ENCODE data around the gene ATRNL1.

The ATRNL1 gene

GRCh38 chr10:115665549-115665948, 572.4 kb downstream of the ATRNL1 start:
- Histone ChIP-seq H3K27ac (replicated peaks; ENCODE audit: low read length) (no peak overlapping the region), H3K14ac (ENCODE audit: low read length) (no peak overlapping the region), H2BK15ac (ENCODE audit: low read length) (no peak overlapping the region), H3K4me3 (ENCODE audit: low read length in 2 of 2) (no peak overlapping the region), H3K79me1 (ENCODE audit: low read depth, low read length) (no peaks in the 10 kb centered on the region), H3K9me3 (replicated peaks in 1 of 2; ENCODE audit: control insufficient read depth in 2 of 2, insufficient read depth in 1 of 2, low read depth in 1 of 2, low read length in 2 of 2) (no peaks in the 10 kb centered on the region), H3K23ac (ENCODE audit: low read depth, low read length, poor library complexity) (no peak overlapping the region), H3K9ac (ENCODE audit: low read depth, low read length, poor library complexity) (no peak overlapping the region), H2BK120ac (ENCODE audit: low read depth, low read length) (no peak overlapping the region), H2AK5ac (ENCODE audit: low read depth, low read length) (no peak overlapping the region), H3K4ac (ENCODE audit: low read length) (no peak overlapping the region), H2BK5ac (ENCODE audit: low read length) (no peak overlapping the region), H3K36me3 (replicated peaks in 1 of 2; ENCODE audit: control insufficient read depth in 2 of 2, insufficient read depth in 2 of 2, low read length in 2 of 2) (no peaks in the 10 kb centered on the region), H3K18ac (ENCODE audit: low read length) (no peak overlapping the region), H2BK12ac (ENCODE audit: low read length) (no peak overlapping the region), H2AFZ (ENCODE audit: low read length) (no peak overlapping the region), H3K27me3 (ENCODE audit: control insufficient read depth in 3 of 3, insufficient read depth in 3 of 3, low read depth in 1 of 3, low read length in 3 of 3) (no peaks in the 10 kb centered on the region), H3K4me1 (ENCODE audit: control insufficient read depth in 2 of 2, insufficient read depth in 1 of 2, low read depth in 1 of 2, low read length in 2 of 2) (no peaks in the 10 kb centered on the region), H4K91ac (ENCODE audit: low read depth, low read length, poor library complexity) (no peak overlapping the region), H4K8ac (ENCODE audit: low read depth, low read length) (no peak overlapping the region), H3K4me2 (ENCODE audit: insufficient read depth, low read length, poor library complexity, severe bottlenecking) (no peak overlapping the region)
- WGBS, 2 donors (ENCODE audit: extremely low coverage in 2 of 2, insufficient read length in 2 of 2, insufficient replicate concordance in 1 of 2), result no CpG with 5 or more reads among the region's 2 CpGs
- DNase-seq (ENCODE audit: low spot score), result no peak

GRCh38 chr10:115674496-115674895, 581.3 kb downstream of the ATRNL1 start:
- no peak for DNase-seq (ENCODE audit: low spot score)
- H3K23ac ChIP-seq (ENCODE audit: low read depth, low read length, poor library complexity), result no peak overlapping the region
- H2BK15ac ChIP-seq (ENCODE audit: low read length), result no peak overlapping the region
- no peaks in the 10 kb centered on the region for H3K4me1 ChIP-seq (ENCODE audit: control insufficient read depth in 2 of 2, insufficient read depth in 1 of 2, low read depth in 1 of 2, low read length in 2 of 2)
- H2BK12ac ChIP-seq (ENCODE audit: low read length), result no peak overlapping the region
- H3K4me2 ChIP-seq (ENCODE audit: insufficient read depth, low read length, poor library complexity, severe bottlenecking), result no peak overlapping the region
- no peak overlapping the region for H3K9ac ChIP-seq (ENCODE audit: low read depth, low read length, poor library complexity)
- H2AK5ac ChIP-seq (ENCODE audit: low read depth, low read length), result no peak overlapping the region
- no peaks in the 10 kb centered on the region for H3K9me3 ChIP-seq (replicated peaks in 1 of 2; ENCODE audit: control insufficient read depth in 2 of 2, insufficient read depth in 1 of 2, low read depth in 1 of 2, low read length in 2 of 2)
- no peak overlapping the region for H4K91ac ChIP-seq (ENCODE audit: low read depth, low read length, poor library complexity)
- no peak overlapping the region for H2AFZ ChIP-seq (ENCODE audit: low read length)
- no peaks in the 10 kb centered on the region for H3K27me3 ChIP-seq (ENCODE audit: control insufficient read depth in 3 of 3, insufficient read depth in 3 of 3, low read depth in 1 of 3, low read length in 3 of 3)
- WGBS, 2 donors (ENCODE audit: extremely low coverage in 2 of 2, insufficient read length in 2 of 2, insufficient replicate concordance in 1 of 2), result no CpG with 5 or more reads among the region's 1 CpG
- no peak overlapping the region for H4K8ac ChIP-seq (ENCODE audit: low read depth, low read length)
- H3K27ac ChIP-seq (replicated peaks; ENCODE audit: low read length), result no peak overlapping the region
- H2BK120ac ChIP-seq (ENCODE audit: low read depth, low read length), result no peak overlapping the region
- no peak overlapping the region for H2BK5ac ChIP-seq (ENCODE audit: low read length)
- H3K4me3 ChIP-seq (ENCODE audit: low read length in 2 of 2), result no peak overlapping the region
- H3K18ac ChIP-seq (ENCODE audit: low read length), result no peak overlapping the region
- no peaks in the 10 kb centered on the region for H3K79me1 ChIP-seq (ENCODE audit: low read depth, low read length)
- no peak overlapping the region for H3K4ac ChIP-seq (ENCODE audit: low read length)
- H3K14ac ChIP-seq (ENCODE audit: low read length), result no peak overlapping the region
- H3K36me3 ChIP-seq (replicated peaks in 1 of 2; ENCODE audit: control insufficient read depth in 2 of 2, insufficient read depth in 2 of 2, low read length in 2 of 2), result no peaks in the 10 kb centered on the region

- Histone ChIP-seq H3K36me3 (replicated peaks in 1 of 2; ENCODE audit: control insufficient read depth in 2 of 2, insufficient read depth in 2 of 2, low read length in 2 of 2) (no peaks in the 10 kb centered on the region), H3K4ac (ENCODE audit: low read length) (no peak overlapping the region), H2BK120ac (ENCODE audit: low read depth, low read length) (no peak overlapping the region), H3K27me3 (ENCODE audit: control insufficient read depth in 3 of 3, insufficient read depth in 3 of 3, low read depth in 1 of 3, low read length in 3 of 3) (no peaks in the 10 kb centered on the region), H2AK5ac (ENCODE audit: low read depth, low read length) (no peak overlapping the region), H3K14ac (ENCODE audit: low read length) (no peak overlapping the region), H4K91ac (ENCODE audit: low read depth, low read length, poor library complexity) (no peak overlapping the region), H3K23ac (ENCODE audit: low read depth, low read length, poor library complexity) (no peak overlapping the region), H4K8ac (ENCODE audit: low read depth, low read length) (no peak overlapping the region), H2AFZ (ENCODE audit: low read length) (no peak overlapping the region), H3K9ac (ENCODE audit: low read depth, low read length, poor library complexity) (no peak overlapping the region), H3K4me3 (ENCODE audit: low read length in 2 of 2) (no peak overlapping the region), H3K9me3 (replicated peaks in 1 of 2; ENCODE audit: control insufficient read depth in 2 of 2, insufficient read depth in 1 of 2, low read depth in 1 of 2, low read length in 2 of 2) (no peaks in the 10 kb centered on the region), H2BK12ac (ENCODE audit: low read length) (no peak overlapping the region), H3K18ac (ENCODE audit: low read length) (no peak overlapping the region), H3K27ac (replicated peaks; ENCODE audit: low read length) (no peak overlapping the region), H2BK5ac (ENCODE audit: low read length) (no peak overlapping the region), H3K79me1 (ENCODE audit: low read depth, low read length) (no peaks in the 10 kb centered on the region), H2BK15ac (ENCODE audit: low read length) (no peak overlapping the region), H3K4me2 (ENCODE audit: insufficient read depth, low read length, poor library complexity, severe bottlenecking) (no peak overlapping the region), H3K4me1 (ENCODE audit: control insufficient read depth in 2 of 2, insufficient read depth in 1 of 2, low read depth in 1 of 2, low read length in 2 of 2) (no peaks in the 10 kb centered on the region)
- no peak for DNase-seq (ENCODE audit: low spot score)
- WGBS, 2 donors (ENCODE audit: extremely low coverage in 2 of 2, insufficient read length in 2 of 2, insufficient replicate concordance in 1 of 2), result no CpG with 5 or more reads among the region's 4 CpGs
These were observed 603.6 kb downstream of the ATRNL1 start for GRCh38 chr10:115696747-115697146.

- no peak overlapping the region for H3K4me3 ChIP-seq (ENCODE audit: low read length in 2 of 2)
- H2BK120ac ChIP-seq (ENCODE audit: low read depth, low read length), result no peak overlapping the region
- H3K23ac ChIP-seq (ENCODE audit: low read depth, low read length, poor library complexity), result no peak overlapping the region
- no peak overlapping the region for H4K8ac ChIP-seq (ENCODE audit: low read depth, low read length)
- H3K14ac ChIP-seq (ENCODE audit: low read length), result no peak overlapping the region
- H2BK15ac ChIP-seq (ENCODE audit: low read length), result no peak overlapping the region
- H3K9me3 ChIP-seq (replicated peaks in 1 of 2; ENCODE audit: control insufficient read depth in 2 of 2, insufficient read depth in 1 of 2, low read depth in 1 of 2, low read length in 2 of 2), result no peaks in the 10 kb centered on the region
- H2AFZ ChIP-seq (ENCODE audit: low read length), result no peak overlapping the region
- H3K4me1 ChIP-seq (ENCODE audit: control insufficient read depth in 2 of 2, insufficient read depth in 1 of 2, low read depth in 1 of 2, low read length in 2 of 2), result no peaks in the 10 kb centered on the region
- no peak overlapping the region for H3K4me2 ChIP-seq (ENCODE audit: insufficient read depth, low read length, poor library complexity, severe bottlenecking)
- no peaks in the 10 kb centered on the region for H3K79me1 ChIP-seq (ENCODE audit: low read depth, low read length)
- H3K27me3 ChIP-seq (ENCODE audit: control insufficient read depth in 3 of 3, insufficient read depth in 3 of 3, low read depth in 1 of 3, low read length in 3 of 3), result no peaks in the 10 kb centered on the region
- no peak overlapping the region for H2AK5ac ChIP-seq (ENCODE audit: low read depth, low read length)
- H3K18ac ChIP-seq (ENCODE audit: low read length), result no peak overlapping the region
- DNase-seq (ENCODE audit: low spot score), result no peak
- H2BK5ac ChIP-seq (ENCODE audit: low read length), result no peak overlapping the region
- no peaks in the 10 kb centered on the region for H3K36me3 ChIP-seq (replicated peaks in 1 of 2; ENCODE audit: control insufficient read depth in 2 of 2, insufficient read depth in 2 of 2, low read length in 2 of 2)
- H3K27ac ChIP-seq (replicated peaks; ENCODE audit: low read length), result no peak overlapping the region
- no peak overlapping the region for H4K91ac ChIP-seq (ENCODE audit: low read depth, low read length, poor library complexity)
- H3K9ac ChIP-seq (ENCODE audit: low read depth, low read length, poor library complexity), result no peak overlapping the region
- H3K4ac ChIP-seq (ENCODE audit: low read length), result no peak overlapping the region
- H2BK12ac ChIP-seq (ENCODE audit: low read length), result no peak overlapping the region
These were observed 612.9 kb downstream of the ATRNL1 start for GRCh38 chr10:115706026-115706425.

All from neuronal stem cell (in vitro differentiated cells).